Endodermal cell (in vitro differentiated cells): ENCODE measurements around the gene RAI14. TPM values are rescaled to one million over a fixed set of nuclear protein-coding genes. Genes with fewer than 3 reads are reported as not detected.

Experiments
- DNase-seq: peaks from one replicate; pipeline ENCODE4 v3.0.0-alpha.2; 2017
- H3K27ac ChIP-seq: 2 replicates; pipeline ENCODE4 v1.5.1; 2013; ENCODE audit warnings: mild to moderate bottlenecking, low read depth, low read length, moderate library complexity
- H3K27me3 ChIP-seq: 2 replicates; pipeline ENCODE4 v1.6.1; 2013; ENCODE audit warnings: mild to moderate bottlenecking, low read length, moderate library complexity; ENCODE audit not compliant: insufficient read depth, control insufficient read depth, poor library complexity, severe bottlenecking
- H3K36me3 ChIP-seq: 2 replicates; pipeline ENCODE4 v1.7.0; 2013; ENCODE audit warnings: mild to moderate bottlenecking, low read length, moderate library complexity; ENCODE audit not compliant: control insufficient read depth, insufficient read depth
- H3K4me1 ChIP-seq: one replicate; pipeline ENCODE4 v1.7.0; 2013; ENCODE audit warnings: low read length; ENCODE audit not compliant: control insufficient read depth, insufficient read depth
- H3K4me3 ChIP-seq: 2 replicates; pipeline ENCODE4 v1.5.1; 2013; ENCODE audit warnings: mild to moderate bottlenecking, low read length, moderate library complexity
- H3K9ac ChIP-seq: 2 replicates; pipeline ENCODE4 v1.6.1; 2013; ENCODE audit warnings: mild to moderate bottlenecking, low read length, moderate library complexity; ENCODE audit not compliant: poor library complexity, severe bottlenecking; ENCODE audit errors: extremely low read depth
- H3K9me3 ChIP-seq: 2 replicates; pipeline ENCODE4 v1.6.1; 2013; ENCODE audit warnings: mild to moderate bottlenecking, low read length, moderate library complexity; ENCODE audit not compliant: control insufficient read depth
- H3K27ac Mint-ChIP-seq: 2 replicates; pipeline ENCODE4 v1.8.0; 2020; ENCODE audit warnings: mixed read lengths
- H3K27me3 Mint-ChIP-seq: 2 replicates; pipeline ENCODE4 v1.8.0; 2021; ENCODE audit warnings: mild to moderate bottlenecking, mixed read lengths; ENCODE audit not compliant: insufficient read depth
- H3K36me3 Mint-ChIP-seq: 2 replicates; pipeline ENCODE4 v1.8.0; 2020; ENCODE audit warnings: low read depth, mixed read lengths
- H3K4me1 Mint-ChIP-seq: 2 replicates; pipeline ENCODE4 v1.8.0; 2020; ENCODE audit warnings: mixed read lengths
- H3K4me3 Mint-ChIP-seq: 2 replicates; pipeline ENCODE4 v1.8.0; 2020; ENCODE audit warnings: mild to moderate bottlenecking, moderate library complexity, mixed read lengths
- H3K9me3 Mint-ChIP-seq: 2 replicates; pipeline ENCODE4 v1.8.0; 2020; ENCODE audit warnings: mild to moderate bottlenecking, mixed read lengths
- WGBS, 2 experiments: methylation state at CpG; one replicate each; pipeline versions ENCODE4 v1.1.5 to v1.1.7; 2013; ENCODE audit warnings: missing lambda C conversion rate in 2 of 2, mixed read lengths in 1 of 2; ENCODE audit not compliant: insufficient coverage in 1 of 2, insufficient read length in 1 of 2; 5-methylcytosine and 5-hydroxymethylcytosine counted together
- total RNA-seq, 2 donors: library from RNA; stranded (reverse); fragmentation: NEBNext Ultra II Directional in 1 of 2; extraction: Animal tissue kit (Norgen Biotek cat#: 25700) in 1 of 2; gene quantifications; 2 replicates in 1 of 2; 3 replicates in 1 of 2; pipeline ENCODE4 v1.2.1, GENCODE V29; 2021
- TF ChIP-seq, protein P1 (sequence below): fragments of 200-600 bp; sonication (generic); conservative IDR thresholded peaks from 2 replicates; pipeline ENCODE4 v1.5.0; 2021; ENCODE audit warnings: antibody characterized with exemption, mild to moderate bottlenecking

RAI14 gene
- total RNA-seq, 2 donors from 2014 or later, result 66.6 to 87.5 TPM

DNA sequence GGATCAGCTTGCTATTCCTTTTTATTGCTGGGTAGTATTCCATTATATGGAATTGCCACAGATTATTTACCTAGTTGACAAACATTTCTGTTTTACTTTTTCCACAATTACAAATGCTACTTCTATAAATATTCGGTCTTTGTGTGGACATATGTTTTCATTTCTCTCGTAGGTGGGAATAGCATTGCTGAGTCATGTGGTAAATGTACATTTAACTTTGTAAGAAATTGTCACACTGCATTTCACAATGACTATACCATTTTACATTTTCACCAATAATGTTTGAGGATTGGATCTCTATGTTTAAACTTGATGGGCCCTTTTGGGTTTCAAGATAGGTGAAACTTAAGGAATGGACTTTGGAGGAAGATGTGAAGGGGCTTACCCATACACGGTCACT, 19.7 kb downstream of the RAI14 start:
- no peaks in the 10 kb centered on the region for H3K9me3 ChIP-seq
- H3K9ac ChIP-seq, result no peak overlapping the region
- H3K4me3 ChIP-seq, result no peak overlapping the region
- H3K9me3 Mint-ChIP-seq, result no peaks in the 10 kb centered on the region
- TF ChIP-seq, protein P1, sequence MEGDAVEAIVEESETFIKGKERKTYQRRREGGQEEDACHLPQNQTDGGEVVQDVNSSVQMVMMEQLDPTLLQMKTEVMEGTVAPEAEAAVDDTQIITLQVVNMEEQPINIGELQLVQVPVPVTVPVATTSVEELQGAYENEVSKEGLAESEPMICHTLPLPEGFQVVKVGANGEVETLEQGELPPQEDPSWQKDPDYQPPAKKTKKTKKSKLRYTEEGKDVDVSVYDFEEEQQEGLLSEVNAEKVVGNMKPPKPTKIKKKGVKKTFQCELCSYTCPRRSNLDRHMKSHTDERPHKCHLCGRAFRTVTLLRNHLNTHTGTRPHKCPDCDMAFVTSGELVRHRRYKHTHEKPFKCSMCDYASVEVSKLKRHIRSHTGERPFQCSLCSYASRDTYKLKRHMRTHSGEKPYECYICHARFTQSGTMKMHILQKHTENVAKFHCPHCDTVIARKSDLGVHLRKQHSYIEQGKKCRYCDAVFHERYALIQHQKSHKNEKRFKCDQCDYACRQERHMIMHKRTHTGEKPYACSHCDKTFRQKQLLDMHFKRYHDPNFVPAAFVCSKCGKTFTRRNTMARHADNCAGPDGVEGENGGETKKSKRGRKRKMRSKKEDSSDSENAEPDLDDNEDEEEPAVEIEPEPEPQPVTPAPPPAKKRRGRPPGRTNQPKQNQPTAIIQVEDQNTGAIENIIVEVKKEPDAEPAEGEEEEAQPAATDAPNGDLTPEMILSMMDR, result no peak
- no peak overlapping the region for H3K4me3 Mint-ChIP-seq
- no peak for DNase-seq
- peaks cover 10% of the 10 kb centered on the region for H3K36me3 Mint-ChIP-seq
- 91 to 94% methylated on average over 1 to 2 of the region's 3 CpGs for WGBS, 2 experiments
- H3K4me1 Mint-ChIP-seq, result peaks cover 40% of the 10 kb centered on the region
- H3K27me3 ChIP-seq, result no peaks in the 10 kb centered on the region
- H3K4me1 ChIP-seq, result no peaks in the 10 kb centered on the region
- no peaks in the 10 kb centered on the region for H3K27me3 Mint-ChIP-seq
- H3K36me3 ChIP-seq, result peaks cover 17% of the 10 kb centered on the region
- H3K27ac ChIP-seq, result no peak overlapping the region
- peak overlapping the region; percentile 6 for H3K27ac Mint-ChIP-seq

DNA sequence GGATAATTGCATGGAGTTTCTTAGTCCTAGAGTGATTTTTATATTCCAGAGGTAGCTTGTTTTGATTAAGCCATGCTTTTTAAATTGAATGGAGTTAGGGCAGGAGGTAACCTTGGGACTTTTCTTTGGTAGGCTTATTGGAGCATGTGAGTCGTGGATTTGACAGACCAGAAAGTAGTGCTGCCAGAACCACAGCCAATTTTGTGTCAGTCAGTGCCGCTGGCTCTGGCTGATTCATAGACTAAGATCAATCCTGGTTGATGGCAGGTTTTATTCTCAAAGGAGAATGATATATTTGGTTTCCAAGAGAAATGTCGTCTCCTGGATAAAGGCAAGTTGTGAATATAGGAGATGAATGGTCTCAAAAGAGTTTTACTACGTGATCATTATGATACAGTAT, 20.3 kb downstream of the RAI14 start:
- H3K4me1 Mint-ChIP-seq, result peaks cover 41% of the 10 kb centered on the region
- H3K4me3 Mint-ChIP-seq, result no peak overlapping the region
- H3K27ac Mint-ChIP-seq, result no peak overlapping the region

DNA sequence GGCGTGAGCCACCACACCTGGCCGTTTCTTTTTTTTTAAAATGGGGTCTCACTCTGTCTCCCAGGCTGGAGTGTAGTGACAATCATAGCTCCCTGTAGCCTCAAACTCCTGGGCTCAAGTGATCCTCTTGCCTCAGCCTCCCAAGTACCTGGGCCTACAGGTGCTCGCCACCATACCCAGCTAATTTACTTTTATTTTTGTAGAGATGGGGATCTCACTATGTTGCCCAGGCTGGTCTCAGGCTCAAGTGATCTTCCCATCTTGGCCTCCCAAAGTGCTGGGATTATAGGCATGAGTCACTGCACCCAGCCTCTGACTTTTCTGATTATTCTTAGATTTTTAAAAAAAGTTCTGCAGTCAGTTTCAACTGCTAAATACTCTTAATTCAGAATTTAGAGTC, 21.3 kb downstream of the RAI14 start:
- DNase-seq, result no peak
- TF ChIP-seq, protein P1, result no peak
- Histone ChIP-seq H3K27me3 (no peaks in the 10 kb centered on the region), H3K36me3 (peaks cover 17% of the 10 kb centered on the region), H3K4me3 (no peak overlapping the region), H3K9me3 (no peaks in the 10 kb centered on the region), H3K4me1 (no peaks in the 10 kb centered on the region), H3K9ac (no peak overlapping the region), H3K27ac (no peak overlapping the region)
- no peaks in the 10 kb centered on the region for H3K27me3 Mint-ChIP-seq
- WGBS, 2 experiments, result 96 to 97% methylated on average over 3 of the region's 3 CpGs
- no peak overlapping the region for H3K27ac Mint-ChIP-seq
- H3K4me1 Mint-ChIP-seq, result peaks cover 43% of the 10 kb centered on the region
- no peak overlapping the region for H3K4me3 Mint-ChIP-seq
- H3K36me3 Mint-ChIP-seq, result peaks cover 10% of the 10 kb centered on the region
- no peaks in the 10 kb centered on the region for H3K9me3 Mint-ChIP-seq

More for the DNA sequence above, 20.3 kb downstream of the RAI14 start:
- H3K9me3 ChIP-seq, result no peaks in the 10 kb centered on the region
- H3K36me3 ChIP-seq, result peaks cover 17% of the 10 kb centered on the region
- no peak for DNase-seq
- H3K4me3 ChIP-seq, result no peak overlapping the region
- no peak overlapping the region for H3K9ac ChIP-seq
- TF ChIP-seq, protein P1, result no peak
- no peak overlapping the region for H3K27ac ChIP-seq
- WGBS, 2 experiments, result 96 to 100% methylated on average over 3 to 4 of the region's 4 CpGs
- H3K9me3 Mint-ChIP-seq, result no peaks in the 10 kb centered on the region
- H3K27me3 ChIP-seq, result no peaks in the 10 kb centered on the region
- H3K4me1 ChIP-seq, result no peaks in the 10 kb centered on the region
- H3K36me3 Mint-ChIP-seq, result peaks cover 10% of the 10 kb centered on the region
- no peaks in the 10 kb centered on the region for H3K27me3 Mint-ChIP-seq
